Activated CD4-positive, alpha-beta T cell treated with anti-CD3 and anti-CD28 coated beads, Interleukin-2, amount 50 U/mL, for 48 hours (primary cell): Measurements from ENCODE around the gene CUBN.

ENCODE experiments used
- DNase-seq, 2 experiments: peaks; one replicate each; pipeline ENCODE4 v3.0.0-alpha.2; 2020

CUBN gene

GRCh38 chr10:16943295-16944285, 186.0 kb downstream of the CUBN start:
- DNase-seq, result no peak

- no peak for DNase-seq
Measured at GRCh38 chr10:16942381-16943078, 187.1 kb downstream of the CUBN start.

GRCh38 chr10:16941870-16942269, 187.7 kb downstream of the CUBN start:
- no peak for DNase-seq

- DNase-seq, result no peak
Measured at GRCh38 chr10:16941067-16941466, 188.5 kb downstream of the CUBN start.

GRCh38 chr10:16938952-16939351, 190.7 kb downstream of the CUBN start:
- no peak for DNase-seq

- no peak for DNase-seq
Measured at GRCh38 chr10:16934461-16934860, 195.2 kb downstream of the CUBN start.

- no peak for DNase-seq
Measured at GRCh38 chr10:16933783-16934182, 195.8 kb downstream of the CUBN start.

- DNase-seq, result no peak
Measured at GRCh38 chr10:16931930-16932329, 197.7 kb downstream of the CUBN start.

- DNase-seq, result no peak
Measured at GRCh38 chr10:16930540-16930939, 199.1 kb downstream of the CUBN start.

- no peak for DNase-seq
Measured at GRCh38 chr10:16929069-16929468, 200.5 kb downstream of the CUBN start.

- DNase-seq, result no peak
Measured at GRCh38 chr10:16927546-16927945, 202.1 kb downstream of the CUBN start.

GRCh38 chr10:16923726-16924125, 205.9 kb downstream of the CUBN start:
- no peak for DNase-seq

- DNase-seq, result no peak
Measured at GRCh38 chr10:16923309-16923708, 206.3 kb downstream of the CUBN start.

GRCh38 chr10:16919121-16919982, 210.3 kb downstream of the CUBN start:
- no peak for DNase-seq

- no peak for DNase-seq
Measured at GRCh38 chr10:16916496-16916895, 213.1 kb downstream of the CUBN start.

- DNase-seq, result no peak
Measured at GRCh38 chr10:16915300-16915699, 214.3 kb downstream of the CUBN start.

- no peak for DNase-seq
Measured at GRCh38 chr10:16913266-16913665, 216.3 kb downstream of the CUBN start.

- DNase-seq, result no peak
Measured at GRCh38 chr10:16910793-16911164, 218.8 kb downstream of the CUBN start.

- DNase-seq, result no peak
Measured at GRCh38 chr10:16909961-16910792, 219.4 kb downstream of the CUBN start.

GRCh38 chr10:16909271-16909767, 220.3 kb downstream of the CUBN start:
- DNase-seq, result no peak

- no peak for DNase-seq
Measured at GRCh38 chr10:16907687-16908086, 221.9 kb downstream of the CUBN start.

GRCh38 chr10:16905320-16905719, 224.3 kb downstream of the CUBN start:
- DNase-seq, result no peak
